HCT116 (cell line): ENCODE data around the gene SEMA3E. TPM values are rescaled to one million over a fixed set of nuclear protein-coding genes. Genes with fewer than 3 reads are reported as not detected.

Experiments used
- ATAC-seq: fragments of 200-7000 bp; cut with Tn5 transposase; 2 replicates; pipeline ENCODE4 v1.9.1; 2020; ENCODE audit warnings: mild to moderate bottlenecking, moderate library complexity
- BruUV-seq: library from RNA; stranded (reverse); fragments of 400-500 nt; replicated peaks from 2 replicates; lab custom pipeline; 2021; lab: Mats Ljungman, UMichigan
- CTCF ChIA-PET: fragments of 300-600 bp; sonication (Branson Sonifier 250); formaldehyde crosslinking; loops from one replicate; lab custom pipeline; 2021; ENCODE audit warnings: antibody characterized with exemption; lab: Charles Lee
- POLR2A ChIA-PET: fragments of 300-600, 350-600 bp; sonication (Branson Sonifier 250); formaldehyde crosslinking; loops from one replicate; lab custom pipeline; 2021; ENCODE audit warnings: antibody characterized with exemption; lab: Charles Lee
- RAD21 ChIA-PET, 2 experiments: fragments of 300-600 bp; sonication (Branson Sonifier 250); formaldehyde crosslinking; loops; one replicate each; lab custom pipeline; 2023; ENCODE audit warnings: low total read pairs in 2 of 2; ENCODE audit not compliant: uncharacterized antibody in 2 of 2, unreplicated experiment in 2 of 2, low non-redundant PET in 1 of 2; lab: Charles Lee
- DNase-seq: peaks from one replicate; pipeline ENCODE4 v3.0.0-alpha.2; 2010; ENCODE audit warnings: low read depth, low spot score
- H2AFZ ChIP-seq: fragments of 200-600 bp; shearing (Covaris generic), sonication (generic); 2 replicates; pipeline ENCODE4 v1.6.1; 2017; ENCODE audit warnings: low read depth, mixed run types, mixed read lengths, antibody characterized with exemption, low read length; ENCODE audit not compliant: poor library complexity, severe bottlenecking
- H3K27ac ChIP-seq: 2 replicates; pipeline ENCODE4 v1.5.1; 2012; ENCODE audit warnings: low read depth, low read length
- H3K27me3 ChIP-seq: fragments of 200-600 bp; sonication (generic); 2 replicates; pipeline ENCODE4 v1.6.1; 2016; ENCODE audit warnings: mixed run types, low read length, mixed read lengths; ENCODE audit not compliant: insufficient read depth
- H3K36me3 ChIP-seq, 2 experiments: fragments of 200-500 bp in 1 of 2; fragments of 200-600 bp in 1 of 2; sonication (Bioruptor generic) in 1 of 2; sonication (generic) in 1 of 2; 2 replicates each; pipeline versions ENCODE4 v1.5.1 to v1.6.1; 2014 to 2016; ENCODE audit warnings: low read length in 2 of 2, inconsistent platforms in 1 of 2, mixed read lengths in 1 of 2, mixed run types in 1 of 2; ENCODE audit not compliant: insufficient read depth in 2 of 2, control insufficient read depth in 1 of 2
- H3K4me1 ChIP-seq, 2 experiments: fragments of 200-600 bp in 1 of 2; sonication (generic) in 1 of 2; 2 replicates each; pipeline versions ENCODE4 v1.5.1 to v1.6.1; 2012 to 2017; ENCODE audit warnings: low read length in 2 of 2, inconsistent platforms in 1 of 2, mild to moderate bottlenecking in 1 of 2, mixed read lengths in 1 of 2, mixed run types in 1 of 2, moderate library complexity in 1 of 2; ENCODE audit not compliant: insufficient read depth in 2 of 2, control insufficient read depth in 1 of 2
- H3K4me2 ChIP-seq: fragments of 200-600 bp; sonication (generic); 2 replicates; pipeline ENCODE4 v1.6.1; 2017; ENCODE audit warnings: mixed run types, low read length, mixed read lengths
- H3K4me3 ChIP-seq, 2 experiments: fragments of 200-600 bp in 1 of 2; sonication (generic) in 1 of 2; replicated peaks in 1 of 2; 2 replicates each; pipeline ENCODE4 v1.5.1; 2011 to 2016; ENCODE audit warnings: low read length in 2 of 2, control low read depth in 1 of 2, low read depth in 1 of 2, mild to moderate bottlenecking in 1 of 2, mixed read lengths in 1 of 2, mixed run types in 1 of 2
- H3K79me2 ChIP-seq: fragments of 200-600 bp; sonication (generic); 2 replicates; pipeline ENCODE4 v1.6.1; 2017; ENCODE audit warnings: mild to moderate bottlenecking, mixed run types, low read length, moderate library complexity, mixed read lengths; ENCODE audit not compliant: insufficient read depth
- H3K9ac ChIP-seq: fragments of 200-600 bp; sonication (generic); 2 replicates; pipeline ENCODE4 v1.6.1; 2016; ENCODE audit warnings: low read length, mixed read lengths
- H3K9me2 ChIP-seq: fragments of 200-600 bp; sonication (generic), shearing (Covaris generic); 2 replicates; pipeline ENCODE4 v1.6.1; 2017; ENCODE audit warnings: mixed run types, mild to moderate bottlenecking, moderate library complexity; ENCODE audit not compliant: insufficient read depth
- H3K9me3 ChIP-seq, 2 experiments: fragments of 200-500 bp in 1 of 2; fragments of 200-600 bp in 1 of 2; sonication (Bioruptor generic) in 1 of 2; sonication (generic) in 1 of 2; 2 replicates each; pipeline ENCODE4 v1.6.1; 2014 to 2017; ENCODE audit warnings: low read length in 2 of 2, mixed read lengths in 2 of 2, inconsistent platforms in 1 of 2, low read depth in 1 of 2, mild to moderate bottlenecking in 1 of 2, mixed run types in 1 of 2, moderate library complexity in 1 of 2; ENCODE audit not compliant: control insufficient read depth in 1 of 2, insufficient read depth in 1 of 2
- H4K20me1 ChIP-seq: fragments of 200-600 bp; sonication (generic), shearing (Covaris generic); 2 replicates; pipeline ENCODE4 v1.6.1; 2017; ENCODE audit warnings: mixed run types, mild to moderate bottlenecking, moderate library complexity; ENCODE audit not compliant: insufficient read depth
- CEBPB ChIP-seq: IDR thresholded peaks from 2 replicates; pipeline ENCODE4 v1.6.1; 2012; ENCODE audit warnings: low read depth
- POLR2AphosphoS5 ChIP-seq: IDR thresholded peaks from 2 replicates; pipeline ENCODE4 v1.6.1; 2011; ENCODE audit warnings: mild to moderate bottlenecking, low read depth, low read length, moderate library complexity
- SIN3A ChIP-seq: IDR thresholded peaks from 2 replicates; pipeline ENCODE4 v1.6.1; 2012; ENCODE audit warnings: low read depth
- SP1 ChIP-seq: IDR thresholded peaks from 2 replicates; pipeline ENCODE4 v1.6.1; 2012; ENCODE audit warnings: low read depth
- TCF7L2 ChIP-seq: IDR thresholded peaks from 2 replicates; pipeline ENCODE4 v1.7.0; 2011; ENCODE audit warnings: borderline replicate concordance, inconsistent platforms; ENCODE audit not compliant: insufficient read depth, insufficient read length; ENCODE audit errors: extremely low read depth
- intact Hi-C: fragments of 100-400 bp; cut with micrococcal nuclease; formaldehyde crosslinking; loops from 2 replicates; pipeline ENCODE4 v1.10.0; 2022
- total RNA-seq: library from RNA; stranded (reverse); gene quantifications from one replicate; pipeline ENCODE4 v1.2.1, GENCODE V29; 2021; ENCODE audit not compliant: unreplicated experiment

Gene SEMA3E
- total RNA-seq, 1 experiment from 2014 or later: 1.6 TPM

GRCh38 chr7:83611776-83612175, 37.2 kb downstream of the SEMA3E start:
- Histone ChIP-seq H2AFZ (no peak overlapping the region), H3K27ac (no peak overlapping the region), H3K9me3 (no peaks in the 10 kb centered on the region), H3K79me2 (no peaks in the 10 kb centered on the region), H4K20me1 (no peaks in the 10 kb centered on the region), H3K4me3 (no peak overlapping the region), H3K4me2 (no peak overlapping the region), H3K36me3 (no peaks in the 10 kb centered on the region), H3K9ac (no peak overlapping the region), H3K9me2 (no peaks in the 10 kb centered on the region), H3K4me1 (no peaks in the 10 kb centered on the region), H3K27me3 (no peaks in the 10 kb centered on the region)
- intact Hi-C loops: no loop called here
- ChIA-PET RAD21 (no interaction called here), POLR2A (no interaction called here), CTCF (no interaction called here)
- no peak for TF ChIP-seq SP1
- DNase-seq: no peak
- ATAC-seq: no peak
- no TSS peak for BruUV-seq

DNA sequence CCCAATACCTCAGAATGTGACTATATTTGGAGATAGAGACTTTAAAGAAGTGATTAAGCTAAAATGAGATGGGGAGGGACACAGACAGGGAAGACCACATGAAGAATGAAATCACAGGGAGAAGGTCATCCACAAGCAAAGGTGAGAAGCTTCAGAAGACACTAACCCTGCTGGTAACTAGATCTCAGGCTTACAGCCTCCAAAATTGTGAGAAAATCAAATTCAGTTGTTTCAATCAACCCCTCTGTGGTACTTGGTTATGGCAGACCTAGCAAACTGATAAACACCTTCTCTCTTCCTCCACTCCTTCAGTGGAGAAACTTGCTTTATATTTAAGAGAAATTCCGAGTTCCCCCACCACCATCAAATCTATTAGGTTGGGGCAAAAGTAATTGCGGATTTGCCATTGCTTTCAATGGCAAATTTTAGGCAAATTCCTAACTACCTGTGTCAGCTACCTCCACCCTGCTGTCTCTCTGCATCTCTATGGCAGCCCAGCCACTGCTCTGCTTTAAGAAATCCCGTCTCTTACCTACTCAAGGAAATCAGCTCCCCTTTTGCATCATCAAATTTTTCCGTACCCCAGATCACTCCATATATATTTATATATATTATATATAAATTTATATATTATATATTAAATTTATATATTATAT, 38.2 kb downstream of the SEMA3E start:
- Histone ChIP-seq H3K79me2 (no peaks in the 10 kb centered on the region), H3K4me2 (no peak overlapping the region), H3K9me3 (no peaks in the 10 kb centered on the region), H3K4me3 (no peak overlapping the region), H3K27me3 (no peaks in the 10 kb centered on the region), H3K4me1 (no peaks in the 10 kb centered on the region), H3K9ac (no peak overlapping the region), H2AFZ (peak overlapping the region; percentile 22), H3K27ac (no peak overlapping the region), H4K20me1 (no peaks in the 10 kb centered on the region), H3K9me2 (no peaks in the 10 kb centered on the region), H3K36me3 (no peaks in the 10 kb centered on the region)
- ChIA-PET CTCF (no interaction called here), POLR2A (no interaction called here), RAD21 (interaction anchor here in 1 of 2 experiments (0.5 kb wide), 1 partner anchor 842 kb away, joined by 3 read pairs; no protein-coding TSS in a partner anchor)
- intact Hi-C loops: no loop called here
- BruUV-seq: no TSS peak
- ATAC-seq (no peak), DNase-seq (no peak)
- TF ChIP-seq TCF7L2: no peak
- TF ChIP-seq CEBPB: no peak
- TF ChIP-seq POLR2AphosphoS5: no peak
- no peak for TF ChIP-seq SIN3A
